ENCODE results near the gene PPP5C.
"Not testable (repeated sequence)": the region's sequence is repeated elsewhere in the genome, so short reads cannot be mapped to it uniquely, and the experiment has no call there.

PPP5C gene

GRCh38 chr19:46346821-46347571 is at the start of gene PPP5C:
PPP5C (plus strand) TSS chr19:46347087; CDS start chr19:46347097, 10 bp downstream.
- peak; percentile 68 for DNase-seq

- no peak for DNase-seq
These were observed 49.0 kb upstream of the PPP5C start for GRCh38 chr19:46297700-46298478.

GRCh38 chr19:46298479-46299003 is 48.3 kb upstream of the PPP5C start:
- DNase-seq: no peak

- no peak for DNase-seq
These were observed 47.8 kb upstream of the PPP5C start for GRCh38 chr19:46299004-46299509.

- DNase-seq: no peak
These were observed 47.2 kb upstream of the PPP5C start for GRCh38 chr19:46299695-46300094.

- DNase-seq: no peak
These were observed 43.6 kb upstream of the PPP5C start for GRCh38 chr19:46303322-46303690.

- peak; percentile 59 for DNase-seq
These were observed 43.0 kb upstream of the PPP5C start for GRCh38 chr19:46303691-46304397.

- DNase-seq: no peak
These were observed 40.4 kb upstream of the PPP5C start for GRCh38 chr19:46306501-46306900.

GRCh38 chr19:46308510-46308909 is 38.4 kb upstream of the PPP5C start:
- no peak for DNase-seq

- DNase-seq: no peak
These were observed 37.8 kb upstream of the PPP5C start for GRCh38 chr19:46309056-46309455.

- DNase-seq: no peak
These were observed 35.4 kb upstream of the PPP5C start for GRCh38 chr19:46311444-46311843.

GRCh38 chr19:46313540-46314469 is 33.1 kb upstream of the PPP5C start:
- DNase-seq: not testable (repeated sequence)

GRCh38 chr19:46317339-46317738 is 29.5 kb upstream of the PPP5C start:
- DNase-seq: no peak

GRCh38 chr19:46319613-46320012 is 27.3 kb upstream of the PPP5C start:
- no peak for DNase-seq

- DNase-seq: no peak
These were observed 26.3 kb upstream of the PPP5C start for GRCh38 chr19:46320559-46320958.

GRCh38 chr19:46321653-46322052 is 25.2 kb upstream of the PPP5C start:
- no peak for DNase-seq

GRCh38 chr19:46323227-46323626 is 23.7 kb upstream of the PPP5C start:
- DNase-seq: not testable (repeated sequence)

- no peak for DNase-seq
These were observed 22.6 kb upstream of the PPP5C start for GRCh38 chr19:46324277-46324676.

- DNase-seq: no peak
These were observed 20.3 kb upstream of the PPP5C start for GRCh38 chr19:46326608-46327007.

GRCh38 chr19:46328079-46328478 is 18.8 kb upstream of the PPP5C start:
- DNase-seq: no peak

GRCh38 chr19:46330319-46330918 is 16.5 kb upstream of the PPP5C start:
- no peak for DNase-seq

- no peak for DNase-seq
These were observed 9.4 kb upstream of the PPP5C start for GRCh38 chr19:46337487-46337886.
